HG02678 (cell line): ENCODE results near the gene PCDHGA5.
"Not testable (repeated sequence)": the region's sequence is repeated elsewhere in the genome, so short reads cannot be mapped to it uniquely, and the experiment has no call there.

ENCODE experiments used
- ATAC-seq: cut with Tn5 transposase; IDR thresholded peaks from one replicate; pipeline ENCODE4 v1.9.1; 2021; ENCODE audit warnings: mild to moderate bottlenecking, moderate library complexity; ENCODE audit not compliant: unreplicated experiment

Gene PCDHGA5

DNA sequence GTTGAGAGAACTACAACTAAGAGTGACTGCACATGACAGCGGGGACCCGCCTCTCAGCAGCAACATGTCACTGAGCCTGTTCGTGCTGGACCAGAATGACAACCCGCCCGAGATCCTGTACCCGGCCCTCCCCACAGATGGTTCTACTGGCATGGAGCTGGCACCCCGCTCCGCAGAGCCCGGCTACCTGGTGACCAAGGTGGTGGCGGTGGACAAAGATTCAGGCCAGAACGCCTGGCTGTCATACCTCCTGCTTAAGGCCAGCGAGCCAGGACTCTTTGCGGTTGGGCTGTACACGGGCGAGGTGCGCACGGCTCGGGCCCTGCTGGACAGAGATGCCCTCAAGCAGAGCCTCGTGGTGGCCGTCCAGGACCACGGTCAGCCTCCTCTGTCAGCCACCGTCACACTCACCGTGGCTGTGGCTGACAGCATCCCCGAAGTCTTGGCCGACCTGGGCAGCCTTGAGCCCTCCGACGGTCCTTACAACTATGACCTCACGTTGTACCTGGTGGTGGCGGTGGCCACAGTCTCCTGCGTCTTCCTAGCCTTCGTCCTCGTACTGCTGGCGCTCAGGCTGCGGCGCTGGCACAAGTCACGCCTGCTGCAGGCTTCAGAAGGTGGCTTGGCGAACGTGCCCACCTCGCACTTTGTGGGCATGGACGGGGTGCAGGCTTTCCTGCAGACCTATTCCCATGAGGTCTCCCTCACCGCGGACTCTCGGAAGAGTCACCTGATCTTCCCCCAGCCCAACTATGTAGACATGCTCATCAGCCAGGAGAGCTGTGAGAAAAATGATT is 20.7 kb downstream of the PCDHGA5 start:
- ATAC-seq = no peak

DNA sequence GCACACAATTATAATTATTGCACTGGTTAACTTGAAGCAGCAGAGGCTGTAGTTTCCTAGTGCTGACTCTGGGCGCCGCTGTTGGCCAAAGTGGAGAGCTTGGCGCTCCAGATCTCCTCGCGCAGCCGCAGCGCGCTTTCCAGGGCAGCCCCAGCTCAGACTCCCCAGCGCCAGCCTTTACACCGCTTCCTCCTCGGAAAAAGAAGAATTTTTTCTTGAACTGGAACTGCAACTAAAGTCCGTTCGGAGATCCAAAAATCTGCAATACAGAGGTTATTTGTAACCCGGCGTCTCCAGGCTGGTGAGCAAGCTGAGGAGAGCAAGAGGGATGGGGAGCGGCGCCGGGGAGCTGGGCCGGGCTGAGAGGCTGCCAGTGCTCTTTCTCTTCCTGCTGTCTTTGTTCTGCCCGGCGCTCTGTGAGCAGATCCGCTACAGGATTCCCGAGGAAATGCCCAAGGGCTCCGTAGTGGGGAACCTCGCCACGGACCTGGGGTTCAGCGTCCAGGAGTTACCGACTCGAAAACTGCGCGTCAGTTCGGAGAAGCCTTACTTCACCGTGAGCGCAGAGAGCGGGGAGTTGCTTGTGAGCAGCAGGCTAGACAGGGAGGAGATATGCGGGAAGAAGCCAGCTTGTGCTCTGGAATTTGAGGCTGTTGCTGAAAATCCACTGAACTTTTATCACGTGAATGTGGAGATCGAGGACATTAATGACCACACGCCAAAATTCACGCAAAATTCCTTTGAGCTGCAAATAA is 23.8 kb downstream of the PCDHGA5 start, which contains the start of gene PCDHGB4:
Gene PCDHGB4, plus strand, starts transcription at position 142 of the 755 bp plus-strand sequence. Its CDS starts 187 bp downstream, at position 329.
- not testable (repeated sequence) for ATAC-seq

DNA sequence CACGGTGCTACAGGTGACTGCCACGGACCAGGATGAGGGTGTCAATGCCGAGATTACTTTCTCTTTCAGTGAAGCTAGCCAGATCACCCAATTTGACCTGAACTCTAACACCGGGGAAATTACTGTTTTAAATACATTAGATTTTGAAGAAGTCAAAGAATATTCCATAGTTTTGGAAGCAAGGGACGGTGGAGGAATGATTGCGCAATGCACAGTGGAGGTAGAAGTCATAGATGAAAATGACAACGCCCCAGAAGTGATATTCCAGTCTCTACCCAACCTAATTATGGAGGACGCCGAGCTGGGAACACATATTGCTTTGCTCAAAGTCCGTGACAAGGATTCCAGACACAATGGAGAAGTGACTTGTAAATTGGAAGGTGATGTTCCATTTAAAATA is 24.7 kb downstream of the PCDHGA5 start:
- no peak for ATAC-seq

DNA sequence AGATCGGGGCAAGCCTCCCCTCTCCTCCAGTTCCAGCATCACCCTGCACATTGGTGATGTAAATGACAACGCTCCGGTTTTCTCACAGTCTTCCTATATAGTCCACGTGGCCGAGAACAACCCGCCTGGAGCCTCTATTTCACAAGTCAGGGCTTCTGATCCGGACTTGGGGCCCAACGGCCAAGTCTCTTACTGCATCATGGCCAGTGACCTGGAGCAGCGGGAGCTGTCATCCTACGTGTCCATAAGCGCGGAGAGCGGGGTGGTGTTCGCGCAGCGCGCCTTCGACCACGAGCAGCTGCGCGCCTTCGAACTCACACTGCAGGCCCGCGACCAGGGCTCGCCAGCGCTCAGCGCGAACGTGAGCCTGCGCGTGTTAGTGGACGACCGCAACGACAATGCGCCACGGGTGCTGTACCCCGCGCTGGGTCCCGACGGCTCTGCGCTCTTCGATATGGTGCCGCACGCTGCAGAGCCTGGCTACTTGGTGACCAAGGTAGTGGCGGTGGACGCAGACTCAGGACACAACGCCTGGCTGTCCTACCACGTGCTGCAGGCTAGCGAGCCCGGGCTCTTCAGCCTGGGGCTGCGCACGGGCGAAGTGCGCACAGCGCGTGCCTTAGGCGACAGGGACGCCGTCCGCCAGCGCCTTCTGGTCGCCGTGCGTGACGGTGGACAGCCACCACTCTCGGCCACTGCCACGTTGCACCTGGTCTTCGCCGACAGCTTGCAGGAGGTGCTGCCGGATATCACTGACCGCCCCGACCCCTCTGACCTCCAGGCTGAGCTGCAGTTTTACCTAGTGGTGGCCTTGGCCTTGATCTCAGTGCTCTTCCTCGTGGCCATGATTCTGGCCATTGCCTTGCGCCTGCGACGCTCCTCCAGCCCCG is 25.4 kb downstream of the PCDHGA5 start:
- no peak for ATAC-seq

DNA sequence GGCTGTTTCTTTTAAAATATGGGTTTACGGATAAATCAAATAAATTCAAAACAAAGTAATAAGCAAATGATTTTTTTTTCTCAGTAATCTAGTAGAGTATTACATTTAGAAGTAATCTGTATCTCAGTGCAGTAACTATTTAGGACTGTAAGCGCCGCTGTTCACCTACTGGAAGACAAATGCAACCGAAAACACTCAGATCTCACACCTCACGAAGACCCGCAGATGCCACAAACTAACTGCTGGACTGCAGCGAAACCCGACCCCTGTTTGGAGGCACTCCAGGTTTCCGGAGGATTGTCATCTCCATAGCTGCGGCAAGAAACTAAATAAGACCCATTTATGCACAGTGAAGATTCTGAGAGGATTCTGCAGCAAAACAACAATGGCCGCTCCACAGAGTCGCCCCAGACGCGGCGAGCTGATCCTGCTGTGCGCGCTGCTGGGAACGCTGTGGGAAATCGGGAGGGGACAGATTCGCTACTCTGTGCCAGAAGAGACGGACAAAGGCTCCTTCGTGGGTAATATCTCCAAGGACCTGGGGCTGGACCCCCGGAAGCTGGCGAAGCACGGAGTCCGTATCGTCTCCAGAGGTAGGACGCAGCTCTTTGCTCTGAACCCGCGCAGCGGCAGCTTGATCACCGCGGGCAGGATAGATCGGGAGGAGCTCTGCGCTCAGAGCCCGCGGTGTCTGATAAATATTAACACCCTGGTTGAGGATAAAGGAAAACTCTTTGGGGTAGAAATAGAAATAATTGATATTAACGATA is 28.7 kb downstream of the PCDHGA5 start, which contains the start of gene PCDHGA8:
Gene PCDHGA8, plus strand, starts transcription at position 205 of the 770 bp plus-strand sequence. Its CDS starts 181 bp downstream, at position 386.
- ATAC-seq = no peak

DNA sequence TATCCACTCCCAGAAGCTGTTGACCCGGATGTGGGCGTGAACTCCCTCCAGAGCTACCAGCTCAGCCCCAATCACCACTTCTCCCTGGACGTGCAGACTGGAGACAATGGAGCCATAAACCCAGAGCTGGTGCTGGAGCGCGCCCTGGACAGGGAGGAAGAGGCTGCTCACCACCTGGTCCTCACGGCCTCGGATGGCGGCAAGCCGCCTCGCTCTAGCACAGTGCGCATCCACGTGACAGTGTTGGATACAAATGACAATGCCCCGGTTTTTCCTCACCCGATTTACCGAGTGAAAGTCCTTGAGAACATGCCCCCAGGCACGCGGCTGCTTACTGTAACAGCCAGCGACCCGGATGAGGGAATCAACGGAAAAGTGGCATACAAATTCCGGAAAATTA is 29.3 kb downstream of the PCDHGA5 start:
- ATAC-seq = no peak

DNA sequence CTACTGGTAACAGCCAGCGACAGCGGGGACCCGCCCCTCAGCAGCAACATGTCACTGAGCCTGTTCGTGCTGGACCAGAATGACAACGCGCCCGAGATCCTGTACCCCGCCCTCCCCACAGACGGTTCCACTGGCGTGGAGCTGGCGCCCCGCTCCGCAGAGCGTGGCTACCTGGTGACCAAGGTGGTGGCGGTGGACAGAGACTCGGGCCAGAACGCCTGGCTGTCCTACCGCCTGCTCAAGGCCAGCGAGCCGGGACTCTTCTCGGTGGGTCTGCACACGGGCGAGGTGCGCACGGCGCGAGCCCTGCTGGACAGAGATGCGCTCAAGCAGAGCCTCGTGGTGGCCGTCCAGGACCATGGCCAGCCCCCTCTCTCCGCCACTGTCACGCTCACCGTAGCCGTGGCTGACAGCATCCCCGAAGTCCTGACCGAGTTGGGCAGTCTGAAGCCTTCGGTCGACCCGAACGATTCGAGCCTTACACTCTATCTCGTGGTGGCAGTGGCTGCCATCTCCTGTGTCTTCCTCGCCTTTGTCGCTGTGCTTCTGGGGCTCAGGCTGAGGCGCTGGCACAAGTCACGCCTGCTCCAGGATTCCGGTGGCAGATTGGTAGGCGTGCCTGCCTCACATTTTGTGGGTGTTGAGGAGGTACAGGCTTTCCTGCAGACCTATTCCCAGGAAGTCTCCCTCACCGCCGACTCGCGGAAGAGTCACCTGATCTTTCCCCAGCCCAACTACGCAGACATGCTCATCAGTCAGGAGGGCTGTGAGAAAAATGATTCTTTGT is 30.6 kb downstream of the PCDHGA5 start:
- not testable (repeated sequence) for ATAC-seq

DNA sequence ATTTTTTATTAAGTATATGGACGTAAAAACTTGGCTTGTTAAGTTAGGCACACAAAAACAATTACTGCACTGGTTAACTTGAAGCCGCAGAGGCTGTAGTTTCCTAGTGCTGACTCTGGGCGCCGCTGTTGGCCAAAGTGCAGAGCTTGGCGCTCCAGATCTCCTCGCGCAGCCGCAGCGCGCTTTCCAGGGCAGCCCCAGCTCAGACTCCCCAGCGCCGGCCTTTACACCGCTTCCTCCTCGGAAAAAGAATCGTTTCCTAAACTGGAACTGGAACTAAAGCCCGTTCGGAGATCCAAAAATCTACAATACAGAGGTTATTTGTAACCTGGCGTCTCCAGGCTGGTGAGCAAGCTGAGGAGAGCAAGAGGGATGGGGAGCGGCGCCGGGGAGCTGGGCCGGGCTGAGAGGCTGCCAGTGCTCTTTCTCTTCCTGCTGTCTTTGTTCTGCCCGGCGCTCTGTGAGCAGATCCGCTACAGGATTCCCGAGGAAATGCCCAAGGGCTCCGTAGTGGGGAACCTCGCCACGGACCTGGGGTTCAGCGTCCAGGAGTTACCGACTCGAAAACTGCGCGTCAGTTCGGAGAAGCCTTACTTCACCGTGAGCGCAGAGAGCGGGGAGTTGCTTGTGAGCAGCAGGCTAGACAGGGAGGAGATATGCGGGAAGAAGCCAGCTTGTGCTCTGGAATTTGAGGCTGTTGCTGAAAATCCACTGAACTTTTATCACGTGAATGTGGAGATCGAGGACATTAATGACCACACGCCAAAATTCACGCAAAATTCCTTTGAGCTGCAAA is 34.0 kb downstream of the PCDHGA5 start, which contains the start of gene PCDHGB5:
Gene PCDHGB5, plus strand, starts transcription at position 192 of the 796 bp plus-strand sequence. Its CDS starts 181 bp downstream, at position 373.
- ATAC-seq = peak; percentile 97

DNA sequence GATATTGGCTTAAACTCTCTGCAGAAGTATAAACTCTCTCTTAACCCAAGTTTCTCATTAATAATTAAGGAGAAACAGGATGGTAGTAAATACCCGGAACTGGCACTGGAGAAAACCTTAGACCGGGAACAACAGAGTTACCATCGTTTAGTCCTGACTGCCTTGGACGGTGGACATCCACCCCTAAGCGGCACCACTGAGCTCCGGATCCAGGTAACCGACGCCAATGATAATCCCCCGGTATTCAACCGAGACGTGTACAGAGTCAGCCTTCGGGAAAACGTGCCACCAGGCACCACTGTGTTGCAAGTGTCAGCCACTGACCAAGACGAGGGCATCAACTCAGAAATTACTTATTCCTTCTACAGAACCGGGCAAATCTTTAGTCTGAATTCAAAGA is 34.6 kb downstream of the PCDHGA5 start:
- ATAC-seq = no peak

DNA sequence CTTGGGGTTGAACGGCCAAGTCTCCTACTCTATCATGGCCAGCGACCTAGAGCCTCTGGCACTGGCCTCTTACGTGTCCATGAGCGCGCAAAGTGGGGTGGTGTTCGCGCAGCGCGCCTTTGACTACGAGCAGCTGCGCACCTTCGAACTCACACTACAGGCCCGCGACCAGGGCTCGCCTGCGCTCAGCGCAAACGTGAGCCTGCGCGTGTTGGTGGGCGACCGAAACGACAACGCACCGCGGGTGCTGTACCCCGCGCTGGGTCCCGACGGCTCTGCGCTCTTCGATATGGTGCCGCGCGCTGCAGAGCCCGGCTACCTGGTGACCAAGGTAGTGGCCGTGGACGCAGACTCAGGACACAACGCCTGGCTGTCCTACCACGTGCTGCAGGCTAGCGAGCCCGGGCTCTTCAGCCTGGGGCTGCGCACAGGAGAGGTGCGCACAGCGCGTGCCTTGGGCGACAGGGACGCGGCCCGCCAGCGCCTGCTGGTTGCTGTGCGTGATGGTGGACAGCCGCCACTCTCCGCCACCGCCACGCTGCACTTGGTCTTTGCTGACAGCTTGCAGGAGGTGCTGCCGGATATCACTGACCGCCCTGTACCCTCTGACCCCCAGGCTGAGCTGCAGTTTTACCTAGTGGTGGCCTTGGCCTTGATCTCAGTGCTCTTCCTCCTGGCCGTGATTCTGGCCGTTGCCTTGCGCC is 35.7 kb downstream of the PCDHGA5 start:
- no peak for ATAC-seq

DNA sequence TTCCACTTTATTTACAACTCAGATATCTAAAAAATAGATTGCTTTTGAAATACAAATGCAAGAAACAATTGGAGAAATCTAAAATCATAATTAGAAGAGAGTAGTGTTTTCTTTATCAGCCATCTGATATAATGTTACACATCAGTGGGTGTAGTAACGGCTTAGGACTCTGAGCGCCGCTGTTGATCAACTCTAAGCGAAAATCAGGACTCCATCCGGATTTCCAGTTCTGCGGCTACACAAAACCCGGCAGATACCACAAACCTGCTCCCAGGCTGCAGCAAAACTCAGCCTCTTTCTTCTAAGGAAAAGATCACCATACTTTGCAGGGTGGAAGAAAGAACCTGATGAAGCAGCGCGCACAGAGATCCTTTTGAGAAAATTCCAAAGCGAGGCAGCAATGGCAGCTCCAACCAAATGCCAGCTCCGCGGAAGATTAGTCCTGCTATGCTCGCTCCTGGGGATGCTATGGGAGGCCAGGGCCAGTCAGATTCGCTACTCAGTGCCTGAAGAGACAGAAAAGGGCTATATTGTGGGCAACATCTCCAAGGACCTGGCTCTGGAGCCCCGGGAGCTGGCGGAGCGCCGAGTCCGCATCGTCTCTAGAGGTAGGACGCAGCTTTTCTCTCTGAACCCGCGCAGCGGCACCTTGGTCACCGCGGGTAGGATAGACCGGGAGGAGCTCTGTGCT is 38.7 kb downstream of the PCDHGA5 start, which contains the start of gene PCDHGA9:
Gene PCDHGA9, plus strand, starts transcription at position 226 of the 691 bp plus-strand sequence. Its CDS starts 175 bp downstream, at position 401.
- ATAC-seq = no peak

DNA sequence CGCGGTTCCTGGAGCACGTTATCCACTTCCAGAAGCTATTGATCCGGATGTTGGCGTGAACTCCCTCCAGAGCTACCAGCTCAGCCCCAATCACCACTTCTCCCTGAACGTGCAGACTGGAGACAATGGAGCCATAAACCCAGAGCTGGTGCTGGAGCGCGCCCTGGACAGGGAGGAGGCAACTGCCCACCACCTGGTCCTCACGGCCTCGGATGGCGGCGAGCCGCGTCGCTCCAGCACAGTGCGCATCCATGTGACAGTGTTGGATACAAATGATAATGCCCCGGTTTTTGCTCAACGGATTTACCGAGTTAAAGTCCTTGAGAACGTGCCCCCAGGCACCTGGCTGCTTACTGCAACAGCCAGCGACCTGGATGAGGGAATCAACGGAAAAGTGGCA is 39.4 kb downstream of the PCDHGA5 start:
- no peak for ATAC-seq

DNA sequence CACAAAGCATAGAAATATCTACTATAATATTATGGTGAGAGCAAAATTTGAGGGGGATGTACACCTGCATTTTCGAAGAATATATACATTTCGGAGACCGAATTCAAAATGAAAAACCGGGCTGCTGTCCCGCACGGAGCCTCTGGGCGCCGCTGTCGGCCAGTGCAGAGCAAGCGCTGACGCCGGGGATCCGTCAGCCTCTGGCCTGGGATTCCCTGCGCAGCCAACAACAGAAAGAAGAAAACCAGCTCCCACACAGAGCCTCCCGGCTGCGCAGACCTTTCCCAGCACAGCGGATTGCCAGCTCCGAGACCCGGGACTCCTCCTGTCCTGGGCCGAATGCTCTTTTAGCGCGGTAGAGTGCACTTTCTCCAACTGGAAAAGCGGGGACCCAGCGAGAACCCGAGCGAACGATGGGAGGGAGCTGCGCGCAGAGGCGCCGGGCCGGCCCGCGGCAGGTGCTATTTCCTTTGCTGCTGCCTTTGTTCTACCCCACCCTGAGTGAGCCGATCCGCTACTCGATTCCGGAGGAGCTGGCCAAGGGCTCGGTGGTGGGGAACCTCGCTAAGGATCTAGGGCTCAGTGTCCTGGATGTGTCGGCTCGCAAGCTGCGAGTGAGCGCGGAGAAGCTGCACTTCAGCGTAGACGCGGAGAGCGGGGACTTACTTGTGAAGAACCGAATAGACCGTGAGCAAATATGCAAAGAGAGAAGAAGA is 44.0 kb downstream of the PCDHGA5 start, which contains the start of gene PCDHGB6:
Gene PCDHGB6, plus strand, starts transcription at position 232 of the 716 bp plus-strand sequence. Its CDS starts 182 bp downstream, at position 414.
- ATAC-seq = peak; percentile 78

DNA sequence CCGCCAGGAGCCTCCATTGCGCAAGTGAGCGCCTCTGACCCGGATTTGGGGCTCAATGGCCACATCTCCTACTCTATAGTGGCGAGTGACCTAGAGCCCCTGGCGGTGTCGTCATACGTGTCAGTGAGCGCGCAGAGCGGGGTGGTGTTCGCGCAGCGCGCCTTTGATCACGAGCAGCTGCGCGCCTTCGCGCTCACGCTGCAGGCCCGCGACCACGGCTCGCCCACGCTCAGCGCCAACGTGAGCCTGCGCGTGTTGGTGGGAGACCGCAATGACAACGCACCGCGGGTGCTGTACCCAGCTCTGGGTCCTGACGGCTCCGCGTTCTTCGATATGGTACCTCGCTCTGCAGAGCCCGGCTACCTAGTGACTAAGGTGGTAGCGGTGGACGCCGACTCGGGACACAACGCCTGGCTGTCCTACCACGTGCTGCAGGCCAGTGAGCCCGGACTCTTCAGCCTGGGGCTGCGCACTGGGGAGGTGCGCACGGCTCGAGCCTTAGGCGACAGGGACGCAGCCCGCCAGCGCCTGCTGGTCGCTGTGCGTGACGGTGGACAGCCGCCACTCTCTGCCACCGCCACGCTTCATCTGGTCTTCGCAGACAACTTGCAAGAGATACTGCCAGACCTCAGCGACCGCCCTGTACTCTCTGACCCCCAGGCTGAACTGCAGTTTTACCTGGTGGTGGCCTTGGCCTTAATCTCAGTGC is 45.8 kb downstream of the PCDHGA5 start:
- ATAC-seq = no peak

DNA sequence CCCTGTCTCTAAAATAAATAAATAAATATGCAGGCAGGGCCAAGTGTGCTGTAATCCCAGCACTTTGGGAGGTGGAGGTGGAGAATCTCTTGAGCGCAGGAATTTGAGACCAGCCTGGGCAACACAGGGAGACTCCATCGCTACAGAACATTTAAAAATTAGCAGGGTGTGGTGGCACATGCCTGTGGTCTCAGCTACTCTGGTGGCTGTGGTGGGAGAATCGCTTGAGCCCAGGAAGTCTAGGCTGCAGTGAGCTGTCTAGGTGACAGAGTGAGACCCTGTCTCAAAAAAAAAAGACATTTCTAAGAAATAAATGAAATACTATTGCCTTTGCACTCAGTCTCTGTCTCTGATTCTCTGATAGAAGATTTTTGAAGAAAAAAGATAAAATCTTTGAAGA is 47.6 kb downstream of the PCDHGA5 start:
- no peak for ATAC-seq
